ENCODE data around the gene HPS6. TPM values are rescaled to one million over a fixed set of nuclear protein-coding genes. Genes with fewer than 3 reads are reported as not detected.
A peak's percentile ranks its signal among the peaks of the same experiment; 100 is the strongest.

The HPS6 gene
- total and polyA plus RNA-seq, 12 donors: 4.5 to 46.0 (median 20.4) TPM

- peak within 1 kb of the TSS; percentile 66 to 95 (median 85) for H3K4me3 ChIP-seq
- TF ChIP-seq POLR2A (IDR thresholded peaks at IDR 0.05) (peak; percentile 45 to 62), CTCF (IDR thresholded peaks at IDR 0.05) (peak in 2 of 6 experiments; percentile 16 to 28)
- intact Hi-C loops (cut with DNase I): no loop called here
- H3K9me3 ChIP-seq (replicated peaks in 1 of 3): no peaks in the 10 kb centered on the region
- H3K4me1 ChIP-seq (replicated peaks in 1 of 2): peaks cover 0 to 33% of the 10 kb centered on the region in 2 donors
- 0 to 1% (median 1%) methylated on average over 9 to 79 of the region's 79 CpGs for WGBS, 4 donors
- peak; percentile 92 to 98 (median 96) for DNase-seq
- H3K36me3 ChIP-seq (replicated peaks in 1 of 2): no peaks in the 10 kb centered on the region
- H3K27ac ChIP-seq: peak within 1 kb of the TSS; percentile 91 to 97 (median 96)
- no peaks in the 10 kb centered on the region for H3K27me3 ChIP-seq
Observed at GRCh38 chr10:102055647-102056419, 9.3 kb upstream of the HPS6 start, which contains the start of gene ARMH3. ARMH3 (minus strand) TSS chr10:102056173; CDS start chr10:102040114, 16,059 bp downstream.

GRCh38 chr10:102059987-102060386 is 5.2 kb upstream of the HPS6 start:
- no peak overlapping the region for H3K4me3 ChIP-seq
- no peaks in the 10 kb centered on the region for H3K36me3 ChIP-seq (replicated peaks in 1 of 2)
- no peak for TF ChIP-seq CTCF (IDR thresholded peaks at IDR 0.05)
- TF ChIP-seq POLR2A (IDR thresholded peaks at IDR 0.05): no peak
- DNase-seq: no peak
- no peak overlapping the region for H3K27ac ChIP-seq
- H3K27me3 ChIP-seq: no peaks in the 10 kb centered on the region
- peaks cover 0 to 3% of the 10 kb centered on the region in 2 donors for H3K4me1 ChIP-seq (replicated peaks in 1 of 2)
- no peaks in the 10 kb centered on the region for H3K9me3 ChIP-seq (replicated peaks in 1 of 3)
- intact Hi-C loops (cut with DNase I): loop anchor here in 1 of 2 donors (10.0 kb wide), 1 partner anchor 225 kb away; no protein-coding TSS in a partner anchor

GRCh38 chr10:102064503-102064867 is 664 bp upstream of the HPS6 start:
- H3K4me3 ChIP-seq: peak overlapping the region in 1 of 4 donors; percentile 79
- intact Hi-C loops (cut with DNase I): loop anchor here in 1 of 2 donors (10.0 kb wide), 1 partner anchor 230 kb away; no protein-coding TSS in a partner anchor
- 50 to 60% (median 55%) methylated on average over 2 of the region's 2 CpGs for WGBS, 4 donors

More at GRCh38 chr10:102064503-102064867, 664 bp upstream of the HPS6 start:
- TF ChIP-seq POLR2A (IDR thresholded peaks at IDR 0.05): no peak
- no peak for TF ChIP-seq CTCF (IDR thresholded peaks at IDR 0.05)
- no peaks in the 10 kb centered on the region for H3K27me3 ChIP-seq
- no peaks in the 10 kb centered on the region for H3K9me3 ChIP-seq (replicated peaks in 1 of 3)
- no peak for DNase-seq
- H3K4me1 ChIP-seq (replicated peaks in 1 of 2): peaks cover 11 to 15% of the 10 kb centered on the region in 2 donors
- H3K36me3 ChIP-seq (replicated peaks in 1 of 2): no peaks in the 10 kb centered on the region
- peak overlapping the region in 4 of 5 donors; percentile 79 to 95 (median 90) for H3K27ac ChIP-seq

All from adrenal gland (tissue), 12 donors.